GM23248 (cell line): ENCODE data around the gene PFKFB4.

Experiments used
- EZH2 ChIP-seq: fragments of 200-600 bp; sonication (generic); IDR thresholded peaks from 2 replicates; pipeline ENCODE4 v1.6.1; 2018; ENCODE audit warnings: antibody characterized with exemption, mild to moderate bottlenecking; ENCODE audit not compliant: insufficient read depth, poor library complexity, severe bottlenecking
- EZH2phosphoT487 ChIP-seq: fragments of 200-600 bp; sonication (generic); IDR thresholded peaks from 2 replicates; pipeline ENCODE4 v1.6.1; 2018; ENCODE audit warnings: antibody characterized with exemption, moderate library complexity, mild to moderate bottlenecking, low read depth; ENCODE audit not compliant: insufficient read depth

- TF ChIP-seq EZH2 (no peak), EZH2phosphoT487 (no peak)
Measured at GRCh38 chr3:48493203-48493501, 63.5 kb downstream of the PFKFB4 start.
